ENCODE data around the gene PAK4.

The PAK4 gene

GRCh38 chr19:39163621-39164020, 38.0 kb downstream of the PAK4 start:
- Histone ChIP-seq H3K4me1 (ENCODE audit: control insufficient read depth, insufficient read depth, low read length, poor library complexity, severe bottlenecking) (no peaks in the 10 kb centered on the region), H3K27me3 (replicated peaks; ENCODE audit: control insufficient read depth, insufficient read depth, low read length, poor library complexity, severe bottlenecking) (no peaks in the 10 kb centered on the region), H3K4me3 (ENCODE audit: insufficient read depth, low read depth, low read length, poor library complexity, severe bottlenecking) (no peak overlapping the region), H3K27ac (ENCODE audit: insufficient read depth, low read length, poor library complexity, severe bottlenecking) (no peak overlapping the region), H3K9me3 (ENCODE audit: control insufficient read depth, low read length) (no peaks in the 10 kb centered on the region), H3K36me3 (ENCODE audit: control insufficient read depth, insufficient read depth, low read length) (no peaks in the 10 kb centered on the region)
- no peak for DNase-seq

- no peak for DNase-seq
- Histone ChIP-seq H3K4me1 (ENCODE audit: control insufficient read depth, insufficient read depth, low read length, poor library complexity, severe bottlenecking) (no peaks in the 10 kb centered on the region), H3K4me3 (ENCODE audit: insufficient read depth, low read depth, low read length, poor library complexity, severe bottlenecking) (no peak overlapping the region), H3K27me3 (replicated peaks; ENCODE audit: control insufficient read depth, insufficient read depth, low read length, poor library complexity, severe bottlenecking) (no peaks in the 10 kb centered on the region), H3K9me3 (ENCODE audit: control insufficient read depth, low read length) (no peaks in the 10 kb centered on the region), H3K36me3 (ENCODE audit: control insufficient read depth, insufficient read depth, low read length) (no peaks in the 10 kb centered on the region), H3K27ac (ENCODE audit: insufficient read depth, low read length, poor library complexity, severe bottlenecking) (no peak overlapping the region)
Measured at GRCh38 chr19:39164289-39164688, 38.7 kb downstream of the PAK4 start.

GRCh38 chr19:39165857-39166256, 40.3 kb downstream of the PAK4 start:
- Histone ChIP-seq H3K9me3 (ENCODE audit: control insufficient read depth, low read length) (no peaks in the 10 kb centered on the region), H3K4me1 (ENCODE audit: control insufficient read depth, insufficient read depth, low read length, poor library complexity, severe bottlenecking) (no peaks in the 10 kb centered on the region), H3K36me3 (ENCODE audit: control insufficient read depth, insufficient read depth, low read length) (peaks cover 11% of the 10 kb centered on the region), H3K4me3 (ENCODE audit: insufficient read depth, low read depth, low read length, poor library complexity, severe bottlenecking) (no peak overlapping the region), H3K27me3 (replicated peaks; ENCODE audit: control insufficient read depth, insufficient read depth, low read length, poor library complexity, severe bottlenecking) (no peaks in the 10 kb centered on the region), H3K27ac (ENCODE audit: insufficient read depth, low read length, poor library complexity, severe bottlenecking) (no peak overlapping the region)
- DNase-seq, result no peak

GRCh38 chr19:39166571-39167391, 41.2 kb downstream of the PAK4 start:
- Histone ChIP-seq H3K4me1 (ENCODE audit: control insufficient read depth, insufficient read depth, low read length, poor library complexity, severe bottlenecking) (no peaks in the 10 kb centered on the region), H3K9me3 (ENCODE audit: control insufficient read depth, low read length) (no peaks in the 10 kb centered on the region), H3K27me3 (replicated peaks; ENCODE audit: control insufficient read depth, insufficient read depth, low read length, poor library complexity, severe bottlenecking) (no peaks in the 10 kb centered on the region), H3K36me3 (ENCODE audit: control insufficient read depth, insufficient read depth, low read length) (peaks cover 13% of the 10 kb centered on the region), H3K27ac (ENCODE audit: insufficient read depth, low read length, poor library complexity, severe bottlenecking) (no peak overlapping the region), H3K4me3 (ENCODE audit: insufficient read depth, low read depth, low read length, poor library complexity, severe bottlenecking) (no peak overlapping the region)
- no peak for DNase-seq

- no peaks in the 10 kb centered on the region for H3K9me3 ChIP-seq (ENCODE audit: control insufficient read depth, low read length)
- H3K4me3 ChIP-seq (ENCODE audit: insufficient read depth, low read depth, low read length, poor library complexity, severe bottlenecking), result no peak overlapping the region
- H3K27me3 ChIP-seq (replicated peaks; ENCODE audit: control insufficient read depth, insufficient read depth, low read length, poor library complexity, severe bottlenecking), result no peaks in the 10 kb centered on the region
- no peak overlapping the region for H3K27ac ChIP-seq (ENCODE audit: insufficient read depth, low read length, poor library complexity, severe bottlenecking)
- DNase-seq, result no peak
- peaks cover 13% of the 10 kb centered on the region for H3K36me3 ChIP-seq (ENCODE audit: control insufficient read depth, insufficient read depth, low read length)
- H3K4me1 ChIP-seq (ENCODE audit: control insufficient read depth, insufficient read depth, low read length, poor library complexity, severe bottlenecking), result no peaks in the 10 kb centered on the region
Measured at GRCh38 chr19:39167461-39168257, 42.1 kb downstream of the PAK4 start.

GRCh38 chr19:39168258-39169142, 42.9 kb downstream of the PAK4 start:
- H3K36me3 ChIP-seq (ENCODE audit: control insufficient read depth, insufficient read depth, low read length), result peaks cover 16% of the 10 kb centered on the region
- no peak overlapping the region for H3K27ac ChIP-seq (ENCODE audit: insufficient read depth, low read length, poor library complexity, severe bottlenecking)
- no peaks in the 10 kb centered on the region for H3K9me3 ChIP-seq (ENCODE audit: control insufficient read depth, low read length)
- no peak overlapping the region for H3K4me3 ChIP-seq (ENCODE audit: insufficient read depth, low read depth, low read length, poor library complexity, severe bottlenecking)
- H3K27me3 ChIP-seq (replicated peaks; ENCODE audit: control insufficient read depth, insufficient read depth, low read length, poor library complexity, severe bottlenecking), result no peaks in the 10 kb centered on the region
- H3K4me1 ChIP-seq (ENCODE audit: control insufficient read depth, insufficient read depth, low read length, poor library complexity, severe bottlenecking), result no peaks in the 10 kb centered on the region
- no peak for DNase-seq

- Histone ChIP-seq H3K36me3 (ENCODE audit: control insufficient read depth, insufficient read depth, low read length) (peaks cover 18% of the 10 kb centered on the region), H3K9me3 (ENCODE audit: control insufficient read depth, low read length) (no peaks in the 10 kb centered on the region), H3K4me1 (ENCODE audit: control insufficient read depth, insufficient read depth, low read length, poor library complexity, severe bottlenecking) (no peaks in the 10 kb centered on the region), H3K27ac (ENCODE audit: insufficient read depth, low read length, poor library complexity, severe bottlenecking) (no peak overlapping the region), H3K4me3 (ENCODE audit: insufficient read depth, low read depth, low read length, poor library complexity, severe bottlenecking) (no peak overlapping the region), H3K27me3 (replicated peaks; ENCODE audit: control insufficient read depth, insufficient read depth, low read length, poor library complexity, severe bottlenecking) (no peaks in the 10 kb centered on the region)
- no peak for DNase-seq
Measured at GRCh38 chr19:39169143-39169810, 43.7 kb downstream of the PAK4 start.

- Histone ChIP-seq H3K36me3 (ENCODE audit: control insufficient read depth, insufficient read depth, low read length) (peaks cover 30% of the 10 kb centered on the region), H3K9me3 (ENCODE audit: control insufficient read depth, low read length) (no peaks in the 10 kb centered on the region), H3K27me3 (replicated peaks; ENCODE audit: control insufficient read depth, insufficient read depth, low read length, poor library complexity, severe bottlenecking) (no peaks in the 10 kb centered on the region), H3K4me1 (ENCODE audit: control insufficient read depth, insufficient read depth, low read length, poor library complexity, severe bottlenecking) (no peaks in the 10 kb centered on the region), H3K4me3 (ENCODE audit: insufficient read depth, low read depth, low read length, poor library complexity, severe bottlenecking) (no peak overlapping the region), H3K27ac (ENCODE audit: insufficient read depth, low read length, poor library complexity, severe bottlenecking) (no peak overlapping the region)
- DNase-seq, result no peak
Measured at GRCh38 chr19:39170386-39171231, 45.0 kb downstream of the PAK4 start.

All from effector memory CD4-positive, alpha-beta T cell (primary cell).